ENCODE results near the gene PKMYT1. TPM values are rescaled to one million over a fixed set of nuclear protein-coding genes. Genes with fewer than 3 reads are reported as not detected.
"Not testable (repeated sequence)": the region's sequence is repeated elsewhere in the genome, so short reads cannot be mapped to it uniquely, and the experiment has no call there.

PKMYT1 gene
- total RNA-seq, 1 experiment from 2014 or later: 128 TPM

GRCh38 chr16:2934450-2934849 is 45.8 kb downstream of the PKMYT1 start:
- H3K4me3 ChIP-seq (ENCODE audit: low read depth, low read length, poor library complexity, severe bottlenecking): no peak overlapping the region
- CTCF ChIA-PET: no interaction called here
- H3K4me1 ChIP-seq (ENCODE audit: insufficient read depth, low read length, poor library complexity, severe bottlenecking): no peaks in the 10 kb centered on the region
- no peak for DNase-seq (ENCODE audit: low spot score)
- intact Hi-C loops (cut with micrococcal nuclease; ENCODE audit: unreplicated experiment): no loop called here
- no peak overlapping the region for H3K27ac ChIP-seq (ENCODE audit: low read depth, low read length, poor library complexity, severe bottlenecking)
- POLR2A ChIA-PET (ENCODE audit: low non-redundant PET): no interaction called here
- H3K9me3 ChIP-seq (ENCODE audit: low read depth, low read length, poor library complexity, severe bottlenecking): no peaks in the 10 kb centered on the region
- TF ChIP-seq CTCF (conservative IDR thresholded peaks at IDR 0.05; ENCODE audit: low read depth, low read length) (no peak), EZH2 (IDR thresholded peaks at IDR 0.05; ENCODE audit: borderline replicate concordance, low read depth, low read length, poor library complexity, severe bottlenecking) (no peak)
- H3K36me3 ChIP-seq (ENCODE audit: insufficient read depth, low read length, poor library complexity, severe bottlenecking): peaks cover 21% of the 10 kb centered on the region
- no peaks in the 10 kb centered on the region for H3K27me3 ChIP-seq (replicated peaks; ENCODE audit: insufficient read depth, low read depth, low read length, poor library complexity)
- BruUV-seq (replicated peaks): no TSS peak

GRCh38 chr16:2933701-2934100 is 46.5 kb downstream of the PKMYT1 start:
- Histone ChIP-seq H3K9me3 (ENCODE audit: low read depth, low read length, poor library complexity, severe bottlenecking) (no peaks in the 10 kb centered on the region), H3K4me3 (ENCODE audit: low read depth, low read length, poor library complexity, severe bottlenecking) (no peak overlapping the region), H3K36me3 (ENCODE audit: insufficient read depth, low read length, poor library complexity, severe bottlenecking) (peaks cover 20% of the 10 kb centered on the region), H3K27ac (ENCODE audit: low read depth, low read length, poor library complexity, severe bottlenecking) (no peak overlapping the region), H3K27me3 (replicated peaks; ENCODE audit: insufficient read depth, low read depth, low read length, poor library complexity) (no peaks in the 10 kb centered on the region), H3K4me1 (ENCODE audit: insufficient read depth, low read length, poor library complexity, severe bottlenecking) (no peaks in the 10 kb centered on the region)
- no TSS peak for BruUV-seq (replicated peaks)
- ChIA-PET CTCF (no interaction called here), POLR2A (ENCODE audit: low non-redundant PET) (no interaction called here)
- DNase-seq (ENCODE audit: low spot score): no peak
- intact Hi-C loops (cut with micrococcal nuclease; ENCODE audit: unreplicated experiment): no loop called here
- no peak for TF ChIP-seq CTCF (conservative IDR thresholded peaks at IDR 0.05; ENCODE audit: low read depth, low read length)
- no peak for TF ChIP-seq EZH2 (IDR thresholded peaks at IDR 0.05; ENCODE audit: borderline replicate concordance, low read depth, low read length, poor library complexity, severe bottlenecking)

- intact Hi-C loops (cut with micrococcal nuclease; ENCODE audit: unreplicated experiment): no loop called here
- POLR2A ChIA-PET (ENCODE audit: low non-redundant PET): no interaction called here
- H3K4me1 ChIP-seq (ENCODE audit: insufficient read depth, low read length, poor library complexity, severe bottlenecking): no peaks in the 10 kb centered on the region
- H3K27me3 ChIP-seq (replicated peaks; ENCODE audit: insufficient read depth, low read depth, low read length, poor library complexity): no peaks in the 10 kb centered on the region
- TF ChIP-seq EZH2 (IDR thresholded peaks at IDR 0.05; ENCODE audit: borderline replicate concordance, low read depth, low read length, poor library complexity, severe bottlenecking) (no peak), CTCF (conservative IDR thresholded peaks at IDR 0.05; ENCODE audit: low read depth, low read length) (no peak)
- BruUV-seq (replicated peaks): no TSS peak
- H3K36me3 ChIP-seq (ENCODE audit: insufficient read depth, low read length, poor library complexity, severe bottlenecking): peaks cover 18% of the 10 kb centered on the region
- H3K9me3 ChIP-seq (ENCODE audit: low read depth, low read length, poor library complexity, severe bottlenecking): no peaks in the 10 kb centered on the region
- no peak overlapping the region for H3K27ac ChIP-seq (ENCODE audit: low read depth, low read length, poor library complexity, severe bottlenecking)
- CTCF ChIA-PET: interaction anchor here (1.0 kb wide), 1 partner anchor 37 kb away, joined by 3 read pairs; no protein-coding TSS in a partner anchor
- no peak overlapping the region for H3K4me3 ChIP-seq (ENCODE audit: low read depth, low read length, poor library complexity, severe bottlenecking)
- no peak for DNase-seq (ENCODE audit: low spot score)
Measured at GRCh38 chr16:2933136-2933535, 47.1 kb downstream of the PKMYT1 start.

- H3K4me3 ChIP-seq (ENCODE audit: low read depth, low read length, poor library complexity, severe bottlenecking); H3K9me3 ChIP-seq (ENCODE audit: low read depth, low read length, poor library complexity, severe bottlenecking); intact Hi-C loops (cut with micrococcal nuclease; ENCODE audit: unreplicated experiment); POLR2A ChIA-PET (ENCODE audit: low non-redundant PET); CTCF ChIA-PET; H3K27ac ChIP-seq (ENCODE audit: low read depth, low read length, poor library complexity, severe bottlenecking); H3K4me1 ChIP-seq (ENCODE audit: insufficient read depth, low read length, poor library complexity, severe bottlenecking); H3K36me3 ChIP-seq (ENCODE audit: insufficient read depth, low read length, poor library complexity, severe bottlenecking); DNase-seq (ENCODE audit: low spot score); BruUV-seq (replicated peaks); H3K27me3 ChIP-seq (replicated peaks; ENCODE audit: insufficient read depth, low read depth, low read length, poor library complexity): not testable (repeated sequence)
Measured at GRCh38 chr16:2931231-2931914, 48.9 kb downstream of the PKMYT1 start.
